Neuronal stem cell (in vitro differentiated cells): ENCODE data around the gene VTN.

Experiments used
- DNase-seq: peaks from one replicate; pipeline ENCODE4 v3.0.0-alpha.2; 2013; ENCODE audit warnings: low spot score
- H2AFZ ChIP-seq: one replicate; pipeline ENCODE4 v1.6.1; 2013; ENCODE audit warnings: mild to moderate bottlenecking, low read length, inconsistent platforms
- H2AK5ac ChIP-seq: 2 replicates; pipeline ENCODE4 v1.6.1; 2013; ENCODE audit warnings: low read depth, mild to moderate bottlenecking, inconsistent platforms, low read length, moderate library complexity, mixed read lengths
- H2BK120ac ChIP-seq: 2 replicates; pipeline ENCODE4 v1.6.1; 2013; ENCODE audit warnings: low read depth, mild to moderate bottlenecking, inconsistent platforms, low read length, moderate library complexity, mixed read lengths
- H2BK12ac ChIP-seq: one replicate; pipeline ENCODE4 v1.6.1; 2013; ENCODE audit warnings: low read length, inconsistent platforms
- H2BK15ac ChIP-seq: 2 replicates; pipeline ENCODE4 v1.6.1; 2013; ENCODE audit warnings: mild to moderate bottlenecking, low read length, inconsistent platforms, mixed read lengths
- H2BK5ac ChIP-seq: one replicate; pipeline ENCODE4 v1.6.1; 2013; ENCODE audit warnings: inconsistent platforms, mild to moderate bottlenecking, low read length, moderate library complexity
- H3K14ac ChIP-seq: one replicate; pipeline ENCODE4 v1.6.1; 2013; ENCODE audit warnings: low read length, inconsistent platforms
- H3K18ac ChIP-seq: 2 replicates; pipeline ENCODE4 v1.6.1; 2013; ENCODE audit warnings: low read length, inconsistent platforms
- H3K23ac ChIP-seq: 2 replicates; pipeline ENCODE4 v1.6.1; 2013; ENCODE audit warnings: low read depth, mild to moderate bottlenecking, mixed read lengths, low read length, inconsistent platforms; ENCODE audit not compliant: poor library complexity
- H3K27ac ChIP-seq: replicated peaks from 3 replicates; pipeline ENCODE4 v1.5.1; 2013; ENCODE audit warnings: low read length, inconsistent platforms
- H3K27me3 ChIP-seq, 3 experiments: 2 replicates each; pipeline ENCODE4 v1.6.1; 2013; ENCODE audit warnings: low read length in 3 of 3, mild to moderate bottlenecking in 2 of 3, inconsistent platforms in 1 of 3, low read depth in 1 of 3, mixed read lengths in 1 of 3, moderate library complexity in 1 of 3; ENCODE audit not compliant: control insufficient read depth in 3 of 3, insufficient read depth in 3 of 3
- H3K36me3 ChIP-seq, 2 donors: replicated peaks in 1 of 2; 2 replicates each; pipeline ENCODE4 v1.6.1; 2013; ENCODE audit warnings: low read length in 2 of 2; ENCODE audit not compliant: control insufficient read depth in 2 of 2, insufficient read depth in 2 of 2
- H3K4ac ChIP-seq: 2 replicates; pipeline ENCODE4 v1.6.1; 2013; ENCODE audit warnings: inconsistent platforms, mild to moderate bottlenecking, low read length, moderate library complexity
- H3K4me1 ChIP-seq, 2 donors: 1 replicate in 1 of 2; 2 replicates in 1 of 2; pipeline ENCODE4 v1.6.1; 2013; ENCODE audit warnings: low read length in 2 of 2, low read depth in 1 of 2; ENCODE audit not compliant: control insufficient read depth in 2 of 2, insufficient read depth in 1 of 2
- H3K4me2 ChIP-seq: one replicate; pipeline ENCODE4 v1.6.1; 2013; ENCODE audit warnings: mild to moderate bottlenecking, low read length, inconsistent platforms; ENCODE audit not compliant: insufficient read depth, poor library complexity, severe bottlenecking
- H3K4me3 ChIP-seq, 2 donors: 2 replicates each; pipeline ENCODE4 v1.5.1; 2013; ENCODE audit warnings: low read length in 2 of 2, mild to moderate bottlenecking in 2 of 2, inconsistent platforms in 1 of 2, moderate library complexity in 1 of 2
- H3K79me1 ChIP-seq: one replicate; pipeline ENCODE4 v1.6.1; 2013; ENCODE audit warnings: low read depth, mild to moderate bottlenecking, inconsistent platforms, low read length, moderate library complexity
- H3K9ac ChIP-seq: one replicate; pipeline ENCODE4 v1.6.1; 2013; ENCODE audit warnings: mild to moderate bottlenecking, low read depth, low read length, inconsistent platforms; ENCODE audit not compliant: poor library complexity
- H3K9me3 ChIP-seq, 2 donors: replicated peaks in 1 of 2; 2 replicates each; pipeline versions ENCODE3 to v1.6.1; 2013; ENCODE audit warnings: low read length in 2 of 2, mild to moderate bottlenecking in 2 of 2, inconsistent platforms in 1 of 2, low read depth in 1 of 2, mixed read lengths in 1 of 2, moderate library complexity in 1 of 2; ENCODE audit not compliant: control insufficient read depth in 2 of 2, insufficient read depth in 1 of 2
- H4K8ac ChIP-seq: one replicate; pipeline ENCODE4 v1.6.1; 2013; ENCODE audit warnings: low read depth, mild to moderate bottlenecking, inconsistent platforms, low read length, moderate library complexity
- H4K91ac ChIP-seq: one replicate; pipeline ENCODE4 v1.6.1; 2013; ENCODE audit warnings: low read length, low read depth, mild to moderate bottlenecking, inconsistent platforms; ENCODE audit not compliant: poor library complexity
- WGBS, 2 donors: extraction: QIAGEN DNeasy Blood & Tissue Kit; methylation state at CpG; one replicate each; pipeline ENCODE4 v1.1.7; 2013; ENCODE audit warnings: missing lambda C conversion rate in 2 of 2, mixed read lengths in 1 of 2; ENCODE audit not compliant: insufficient read length in 2 of 2, insufficient replicate concordance in 1 of 2; ENCODE audit errors: extremely low coverage in 2 of 2; 5-methylcytosine and 5-hydroxymethylcytosine counted together

The VTN gene

DNA sequence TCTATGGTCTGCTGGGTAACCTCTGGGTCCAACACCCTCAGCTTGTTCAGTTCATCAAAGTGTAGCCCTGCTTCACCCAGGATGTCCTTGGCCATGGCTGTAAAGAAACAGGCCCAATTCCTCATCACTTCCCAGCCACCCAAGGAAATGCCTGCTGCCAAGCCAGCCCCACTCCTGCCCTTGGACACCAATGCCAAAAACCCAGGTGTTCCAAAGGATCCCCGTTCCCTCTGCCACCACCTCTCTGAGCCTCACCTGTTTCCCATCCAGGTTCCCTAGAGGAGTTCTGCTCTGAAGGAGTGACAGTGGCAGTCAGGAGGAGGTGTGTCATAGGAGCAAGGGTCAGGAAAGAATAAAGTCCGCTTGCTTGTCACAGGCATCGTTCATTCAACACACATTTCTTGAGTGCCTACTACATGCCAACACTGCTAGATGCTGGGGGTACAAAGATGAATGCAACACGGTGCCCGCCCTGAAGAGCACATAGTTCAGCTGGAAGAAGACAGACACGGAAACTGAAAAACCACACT is 38.2 kb downstream of the VTN start:
- no peak overlapping the region for H2BK15ac ChIP-seq
- H2AFZ ChIP-seq, result no peak overlapping the region
- H3K4me1 ChIP-seq, result peaks cover 16 to 17% of the 10 kb centered on the region in 2 donors
- no peak overlapping the region for H2AK5ac ChIP-seq
- peaks cover 5% of the 10 kb centered on the region for H3K79me1 ChIP-seq
- H2BK120ac ChIP-seq, result no peak overlapping the region
- H3K18ac ChIP-seq, result no peak overlapping the region
- no peak overlapping the region for H2BK12ac ChIP-seq
- peaks cover 17 to 43% of the 10 kb centered on the region in 2 donors for H3K36me3 ChIP-seq
- no peak overlapping the region for H2BK5ac ChIP-seq
- H3K9me3 ChIP-seq, result no peaks in the 10 kb centered on the region
- no peak overlapping the region for H3K4me3 ChIP-seq
- no peak overlapping the region for H3K4ac ChIP-seq
- WGBS, 2 donors, result no CpG with 5 or more reads among the region's 6 CpGs
- no peak overlapping the region for H3K4me2 ChIP-seq
- no peak overlapping the region for H3K9ac ChIP-seq
- H3K27me3 ChIP-seq, result no peaks in the 10 kb centered on the region
- no peak overlapping the region for H4K91ac ChIP-seq
- H3K14ac ChIP-seq, result no peak overlapping the region
- no peak for DNase-seq
- no peak overlapping the region for H3K27ac ChIP-seq
- H4K8ac ChIP-seq, result no peak overlapping the region
- H3K23ac ChIP-seq, result no peak overlapping the region

DNA sequence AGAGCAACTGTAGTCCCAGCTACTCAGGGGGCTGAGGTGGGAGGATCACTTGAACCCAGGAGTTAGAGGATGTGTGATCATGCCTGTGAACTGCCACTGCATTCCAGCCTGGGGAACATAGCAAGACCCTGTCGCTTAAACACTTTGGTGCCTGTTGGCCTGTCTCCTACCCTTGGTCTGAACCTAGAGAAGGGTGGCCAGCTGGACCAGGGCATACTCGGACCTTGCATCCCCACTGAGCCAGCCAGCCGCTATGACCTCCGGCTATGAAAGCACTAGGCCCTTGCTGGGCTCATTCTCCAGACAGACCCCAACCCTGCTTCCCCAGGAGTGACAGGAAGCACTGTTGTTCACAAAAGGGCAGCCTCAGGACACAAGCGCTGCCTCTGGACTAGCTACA is 39.4 kb downstream of the VTN start:
- H3K27ac ChIP-seq, result no peak overlapping the region
- no peak overlapping the region for H2BK5ac ChIP-seq
- H3K4me1 ChIP-seq, result peaks cover 14 to 16% of the 10 kb centered on the region in 2 donors
- WGBS, 2 donors, result no CpG with 5 or more reads among the region's 5 CpGs
- H2AK5ac ChIP-seq, result no peak overlapping the region
- no peak overlapping the region for H3K4me3 ChIP-seq
- no peaks in the 10 kb centered on the region for H3K9me3 ChIP-seq
- H3K23ac ChIP-seq, result no peak overlapping the region
- no peak for DNase-seq
- H3K4me2 ChIP-seq, result no peak overlapping the region
- H3K36me3 ChIP-seq, result peaks cover 27 to 56% of the 10 kb centered on the region in 2 donors
- no peak overlapping the region for H3K18ac ChIP-seq
- H3K27me3 ChIP-seq, result no peaks in the 10 kb centered on the region
- no peak overlapping the region for H4K91ac ChIP-seq
- no peak overlapping the region for H3K9ac ChIP-seq
- H3K79me1 ChIP-seq, result peaks cover 2% of the 10 kb centered on the region
- H3K14ac ChIP-seq, result no peak overlapping the region
- H2BK15ac ChIP-seq, result no peak overlapping the region
- no peak overlapping the region for H2AFZ ChIP-seq
- no peak overlapping the region for H3K4ac ChIP-seq
- no peak overlapping the region for H2BK120ac ChIP-seq
- H2BK12ac ChIP-seq, result no peak overlapping the region
- no peak overlapping the region for H4K8ac ChIP-seq

DNA sequence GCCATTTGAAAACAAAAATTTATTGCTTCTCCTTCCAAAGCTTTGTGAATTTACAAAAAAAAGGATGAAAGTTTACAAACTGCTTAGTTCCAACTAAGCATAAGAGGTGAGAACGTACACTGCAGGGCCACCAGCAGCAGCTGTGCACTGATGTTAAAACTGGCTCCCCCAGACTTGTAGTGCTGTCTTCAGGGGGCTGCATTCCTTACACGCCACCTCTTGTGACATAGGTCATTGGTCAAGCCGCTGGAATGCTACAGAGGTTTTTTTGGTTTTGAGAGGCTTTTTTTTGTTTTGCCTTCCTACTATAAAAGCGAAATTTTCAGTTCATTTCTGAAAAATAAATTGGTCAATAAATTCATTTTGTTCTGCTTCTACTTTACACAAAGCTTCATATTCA is 41.8 kb downstream of the VTN start:
- WGBS, 2 donors, result no CpG with 5 or more reads among the region's 4 CpGs
- no peak overlapping the region for H2BK12ac ChIP-seq
- no peak overlapping the region for H2AK5ac ChIP-seq
- no peak overlapping the region for H3K9ac ChIP-seq
- peaks cover 10 to 13% of the 10 kb centered on the region in 2 donors for H3K4me1 ChIP-seq
- H3K9me3 ChIP-seq, result no peaks in the 10 kb centered on the region
- H3K27ac ChIP-seq, result peak overlapping the region; percentile 65
- H3K23ac ChIP-seq, result no peak overlapping the region
- H3K79me1 ChIP-seq, result no peaks in the 10 kb centered on the region
- no peak overlapping the region for H4K91ac ChIP-seq
- DNase-seq, result no peak
- no peak overlapping the region for H4K8ac ChIP-seq
- H3K27me3 ChIP-seq, result no peaks in the 10 kb centered on the region
- H2BK15ac ChIP-seq, result no peak overlapping the region
- no peak overlapping the region for H3K14ac ChIP-seq
- no peak overlapping the region for H3K4ac ChIP-seq
- no peak overlapping the region for H2BK120ac ChIP-seq
- H3K4me2 ChIP-seq, result no peak overlapping the region
- H3K4me3 ChIP-seq, result no peak overlapping the region
- peaks cover 28 to 77% of the 10 kb centered on the region in 2 donors for H3K36me3 ChIP-seq
- H2AFZ ChIP-seq, result no peak overlapping the region
- no peak overlapping the region for H3K18ac ChIP-seq
- no peak overlapping the region for H2BK5ac ChIP-seq

DNA sequence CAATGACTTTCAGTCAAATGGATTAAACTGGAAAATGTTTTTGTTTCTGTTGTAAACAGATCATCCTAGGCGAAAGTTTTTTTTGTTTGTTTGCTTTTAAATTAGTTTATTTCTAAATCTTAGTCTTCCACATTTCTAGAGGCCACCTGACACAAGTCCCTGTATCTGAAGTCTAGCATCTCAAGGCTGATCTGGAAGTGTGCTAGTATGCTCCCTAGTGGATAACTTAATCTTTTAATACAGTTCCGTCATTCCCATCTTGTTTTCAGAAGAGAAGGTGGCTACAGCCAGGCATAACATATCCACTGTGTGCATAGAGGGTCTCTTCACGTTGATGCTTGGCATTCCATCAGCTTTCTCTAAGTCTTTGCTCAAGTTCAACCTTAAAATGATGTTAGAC is 42.4 kb downstream of the VTN start:
- Histone ChIP-seq H3K36me3 (peaks cover 28 to 82% of the 10 kb centered on the region in 2 donors), H3K27ac (peak overlapping the region; percentile 65), H3K79me1 (no peaks in the 10 kb centered on the region), H3K14ac (no peak overlapping the region), H3K18ac (no peak overlapping the region), H2BK120ac (no peak overlapping the region), H2AK5ac (no peak overlapping the region), H3K4ac (no peak overlapping the region), H2BK5ac (no peak overlapping the region), H3K9ac (no peak overlapping the region), H3K23ac (no peak overlapping the region), H4K91ac (no peak overlapping the region), H2AFZ (no peak overlapping the region), H3K4me2 (no peak overlapping the region), H3K4me1 (peaks cover 12 to 15% of the 10 kb centered on the region in 2 donors), H3K9me3 (no peaks in the 10 kb centered on the region), H3K4me3 (no peak overlapping the region), H2BK12ac (no peak overlapping the region), H3K27me3 (no peaks in the 10 kb centered on the region), H4K8ac (no peak overlapping the region), H2BK15ac (no peak overlapping the region)
- no peak for DNase-seq
- no CpG with 5 or more reads among the region's 3 CpGs for WGBS, 2 donors
